ENCODE measurements around the gene ZC3H12D.

GRCh38 chr6:149458806-149459205, 26.0 kb downstream of the ZC3H12D start:
- TF ChIP-seq CTCF (IDR thresholded peaks at IDR 0.05) (no peak), ZFX (IDR thresholded peaks at IDR 0.05; ENCODE audit: borderline replicate concordance) (no peak)

Measured in 22Rv1 (cell line).